Kidney tubule cell (primary cell): Measurements from ENCODE around the gene EVL.

ENCODE experiments used
- DNase-seq: peaks from one replicate; pipeline ENCODE4 v3.0.0-alpha.2; 2018; ENCODE audit warnings: low spot score

EVL gene

DNA sequence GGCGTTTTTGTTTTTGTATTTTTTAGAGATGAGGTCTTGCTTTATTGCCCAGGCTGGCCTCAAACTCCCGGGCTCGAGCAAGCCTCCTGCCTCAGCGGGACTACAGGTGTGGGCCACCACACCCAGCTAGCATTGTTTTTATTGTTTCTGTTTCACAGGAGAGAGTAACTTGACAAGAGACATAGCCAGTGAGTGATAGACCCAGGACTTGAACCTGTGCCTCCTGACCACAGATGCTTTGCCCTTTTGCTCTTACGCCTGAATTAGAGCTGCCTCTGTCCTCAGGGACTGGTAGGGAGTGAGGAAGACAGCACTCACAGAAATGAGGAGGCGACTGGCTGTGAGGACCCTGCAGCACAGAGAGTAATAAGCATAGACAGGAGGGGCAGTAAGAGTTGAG lies 2.3 kb downstream of the EVL start:
- no peak for DNase-seq

DNA sequence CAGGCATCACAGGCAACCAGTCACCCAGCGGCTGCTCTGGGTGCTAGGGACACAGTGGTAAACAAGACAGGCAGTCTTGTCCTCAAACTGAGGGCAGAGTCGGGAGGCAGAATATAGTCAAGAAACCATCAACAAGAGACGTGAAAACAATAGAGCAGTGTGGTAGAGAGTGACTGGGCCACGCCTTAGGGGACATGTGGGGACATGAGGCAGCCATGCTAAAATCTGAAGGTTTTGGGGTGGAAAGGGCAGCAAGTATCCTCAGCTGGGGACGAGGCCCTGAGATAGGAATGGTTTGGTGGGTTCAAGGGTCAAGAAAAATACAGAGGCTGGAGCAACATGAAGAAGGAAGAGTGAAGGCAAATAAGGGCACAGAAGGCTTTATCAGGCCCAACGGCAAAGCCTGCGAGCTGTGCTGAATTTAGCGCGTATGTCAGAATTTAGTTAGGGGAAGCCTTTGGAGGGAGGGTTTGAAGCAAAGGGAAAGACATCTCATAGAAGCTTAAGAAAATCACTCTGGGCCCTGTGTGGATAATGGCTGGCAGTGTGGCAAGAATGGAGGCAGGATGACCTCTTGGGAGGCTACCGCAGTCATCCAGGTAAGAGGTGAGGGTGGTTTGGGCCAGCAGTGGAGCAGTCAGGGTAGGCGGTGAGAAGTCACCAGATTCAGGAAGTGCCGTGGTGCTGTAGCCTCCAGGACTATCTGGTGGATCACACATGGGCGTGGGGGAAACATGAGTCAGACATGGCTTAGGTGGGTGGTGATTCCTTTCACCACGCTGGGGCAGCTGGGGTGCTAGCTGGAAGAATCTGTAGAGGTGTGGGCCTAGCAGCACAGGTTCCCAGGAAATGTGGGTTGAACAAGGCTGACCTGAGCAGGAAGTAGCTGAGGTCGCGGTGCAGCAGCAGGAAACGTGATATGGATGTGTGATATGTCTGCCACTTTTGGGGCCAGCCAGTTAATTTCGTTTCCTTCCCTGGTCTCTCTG lies 3.0 kb downstream of the EVL start:
- DNase-seq: peak; percentile 60

DNA sequence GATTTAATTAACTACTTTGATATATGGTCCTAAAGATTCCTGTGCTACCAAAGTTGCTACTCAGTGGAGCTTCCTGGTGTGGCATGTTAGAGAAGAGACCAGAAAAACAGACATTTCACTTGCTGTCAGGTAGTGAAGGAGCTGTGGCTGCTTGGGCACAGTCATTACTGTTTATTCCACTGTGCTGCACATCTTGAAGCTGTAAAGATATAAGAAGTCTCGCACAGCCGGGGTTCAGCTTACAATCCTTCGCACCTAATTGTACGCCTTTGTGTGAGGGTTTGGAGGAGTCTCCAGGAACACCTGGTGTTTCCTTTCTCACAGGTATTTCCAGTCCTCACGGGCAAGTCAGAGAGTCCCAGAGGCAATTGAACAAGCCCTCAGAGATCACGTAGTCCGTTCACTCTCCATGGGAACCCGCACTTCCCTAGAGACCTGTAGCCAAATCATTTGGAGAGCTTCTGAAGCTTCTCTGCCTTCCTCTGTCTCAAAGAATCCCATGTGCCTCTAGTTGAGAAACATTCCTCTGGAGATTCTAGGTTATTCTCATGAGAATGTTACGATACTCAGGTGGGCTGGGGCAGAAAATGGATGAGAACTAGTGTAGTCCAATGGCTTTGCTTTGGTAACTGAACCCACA lies 4.1 kb downstream of the EVL start:
- DNase-seq: no peak

DNA sequence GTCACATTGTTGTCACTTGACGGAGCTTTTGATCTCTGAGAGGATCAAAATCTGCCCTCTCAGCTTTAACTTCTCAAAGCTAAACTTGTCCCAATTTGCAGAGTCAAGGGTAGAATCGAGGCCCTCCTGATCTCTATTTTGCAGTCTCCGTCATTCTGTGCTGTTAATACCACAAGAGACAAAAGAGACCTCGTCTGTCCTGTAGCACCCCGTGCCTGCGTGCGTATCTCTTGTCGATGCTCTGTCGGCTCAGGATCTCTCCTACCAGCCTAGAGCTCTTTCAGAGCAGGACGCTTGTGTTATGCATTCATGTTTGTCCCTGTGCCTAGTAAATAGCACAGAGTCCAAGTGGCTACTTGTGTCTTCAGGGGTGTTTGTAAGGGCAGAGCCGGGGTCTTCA lies 5.1 kb downstream of the EVL start:
- no peak for DNase-seq

DNA sequence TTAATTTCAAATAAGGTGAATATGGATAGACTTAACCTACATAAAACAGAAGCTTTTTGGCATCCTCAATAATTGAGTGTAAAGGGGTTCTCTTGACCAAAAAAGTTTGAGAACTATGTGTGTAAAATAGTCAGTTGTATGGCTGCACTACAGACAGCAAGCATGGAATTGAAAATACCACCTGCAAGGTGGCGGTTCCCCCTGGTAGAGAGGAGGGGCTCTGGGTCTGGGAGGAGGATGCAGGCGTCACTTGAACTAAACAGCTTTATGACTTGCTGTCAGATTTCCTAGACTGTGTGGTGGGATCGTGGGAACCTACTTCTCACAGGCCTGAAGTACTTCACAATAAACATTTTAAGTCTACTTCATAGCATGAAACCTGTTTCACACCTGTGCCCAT lies 6.3 kb downstream of the EVL start:
- no peak for DNase-seq

DNA sequence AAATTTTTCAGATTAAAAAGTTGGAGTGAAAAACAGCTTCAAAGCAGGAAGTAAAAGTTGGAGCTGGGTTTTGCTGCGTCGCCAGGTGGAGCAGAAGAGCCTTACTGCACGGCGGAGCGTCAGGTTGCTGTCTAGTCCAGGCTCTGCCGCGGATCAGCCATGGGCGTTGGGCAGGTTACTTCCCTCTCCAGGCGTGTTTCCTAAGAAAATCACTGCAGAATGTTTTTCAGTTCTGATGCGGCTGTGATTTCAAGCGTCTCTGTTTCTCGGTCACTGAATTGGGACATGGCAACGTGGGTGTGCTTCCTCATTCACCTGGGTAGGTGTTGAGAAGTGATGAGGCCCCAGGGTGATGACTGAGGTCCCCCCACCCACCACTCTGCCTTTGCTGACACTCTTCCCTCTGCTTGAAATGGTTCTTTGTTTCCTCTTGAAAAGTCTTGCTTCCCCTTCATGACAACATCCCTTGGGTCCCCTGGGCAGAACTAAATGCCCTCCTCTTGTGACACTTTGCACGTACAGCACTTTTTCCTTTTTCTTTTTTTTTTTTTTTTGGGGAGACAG lies 7.6 kb downstream of the EVL start:
- peak; percentile 50 for DNase-seq

DNA sequence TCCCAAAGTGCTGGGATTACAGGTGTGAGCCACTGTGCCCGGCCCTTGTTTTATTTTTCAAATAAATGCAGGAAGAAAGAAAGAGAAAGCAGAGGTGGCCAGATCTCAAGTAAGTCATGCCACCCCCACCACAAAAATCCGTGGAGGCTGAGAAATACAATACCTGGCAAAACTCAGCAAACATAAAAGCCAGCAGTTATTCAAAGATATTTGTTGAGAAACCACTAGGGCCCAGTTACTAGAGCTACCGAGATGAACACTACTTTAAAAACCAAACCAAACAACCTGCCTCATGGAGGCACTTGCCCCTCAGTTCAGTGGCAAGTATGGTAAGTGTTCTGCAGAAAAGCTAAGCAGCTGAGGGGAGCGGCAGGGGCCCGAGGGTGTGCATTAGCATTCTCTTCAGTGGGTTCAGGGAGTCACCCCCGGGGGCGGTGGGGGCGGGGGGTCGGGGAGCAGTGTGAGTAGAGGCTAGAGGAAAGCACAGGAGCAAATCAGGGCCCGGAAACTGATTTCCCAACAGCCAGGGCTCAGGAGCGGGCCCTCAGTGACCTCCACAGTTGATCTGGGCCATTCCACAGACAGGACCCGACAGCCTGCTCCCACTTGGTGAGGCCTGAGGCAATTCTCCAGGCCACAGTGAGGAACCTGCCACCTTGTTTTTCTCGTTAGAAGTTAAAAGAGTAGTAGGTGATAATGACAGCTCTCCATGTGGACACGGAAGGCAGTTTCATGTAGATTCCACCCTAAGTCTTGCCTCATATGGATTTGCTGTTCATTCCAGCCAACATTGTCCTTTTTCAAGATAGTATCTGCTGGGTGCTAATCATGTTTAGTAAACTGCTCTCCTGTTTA lies 8.6 kb downstream of the EVL start:
- DNase-seq: no peak

DNA sequence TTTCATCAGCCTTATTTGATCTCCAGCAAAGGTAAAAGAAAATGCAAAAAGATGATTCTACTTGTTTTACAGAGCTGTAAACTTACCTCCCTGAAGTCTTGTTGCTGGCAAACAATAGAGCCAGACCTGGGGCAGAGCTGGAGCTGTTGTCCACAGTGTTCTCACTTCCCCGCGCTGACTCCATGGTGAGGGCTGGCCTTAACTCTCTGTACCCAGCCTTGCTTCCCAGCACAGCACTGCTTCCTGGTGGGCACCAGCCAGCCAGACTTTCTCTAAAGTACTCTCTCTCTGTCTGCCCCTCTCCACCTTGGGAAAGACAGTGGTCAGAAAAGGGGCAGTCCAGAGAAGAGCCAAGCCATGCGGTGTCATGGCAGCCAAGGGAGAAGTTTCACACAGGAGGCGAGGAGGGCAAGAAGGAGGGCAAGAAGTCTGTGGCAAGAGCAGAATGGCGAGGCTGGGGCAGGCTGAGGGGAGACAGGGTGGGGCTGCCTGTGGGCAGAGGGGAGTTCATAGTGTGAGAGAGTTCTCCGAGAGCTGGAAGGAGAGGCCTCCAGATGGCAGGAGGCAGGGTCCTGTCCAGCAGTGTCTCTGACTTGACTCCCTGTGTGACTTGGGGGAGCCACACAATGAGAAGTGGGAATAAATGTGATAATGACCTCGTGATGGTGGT lies 9.3 kb downstream of the EVL start:
- no peak for DNase-seq

DNA sequence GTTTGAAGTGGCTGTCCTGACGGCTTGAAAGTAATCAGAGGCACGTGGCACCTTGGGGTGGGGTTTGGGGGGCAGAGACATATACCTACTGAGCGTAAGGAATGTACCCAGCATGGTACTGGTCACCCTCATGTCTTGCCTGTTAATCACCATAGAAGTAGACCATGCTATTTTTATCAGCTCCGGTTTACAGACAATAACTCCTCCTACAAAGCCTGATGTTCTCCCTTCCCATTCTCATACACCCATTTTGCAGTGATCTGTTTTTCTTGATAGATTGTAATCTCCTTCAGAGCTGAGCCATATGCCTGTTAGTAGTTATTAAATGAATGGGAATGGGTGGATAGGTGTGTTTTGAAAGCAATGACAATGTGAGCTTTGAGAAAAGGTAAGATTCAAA lies 10.5 kb downstream of the EVL start:
- no peak for DNase-seq

DNA sequence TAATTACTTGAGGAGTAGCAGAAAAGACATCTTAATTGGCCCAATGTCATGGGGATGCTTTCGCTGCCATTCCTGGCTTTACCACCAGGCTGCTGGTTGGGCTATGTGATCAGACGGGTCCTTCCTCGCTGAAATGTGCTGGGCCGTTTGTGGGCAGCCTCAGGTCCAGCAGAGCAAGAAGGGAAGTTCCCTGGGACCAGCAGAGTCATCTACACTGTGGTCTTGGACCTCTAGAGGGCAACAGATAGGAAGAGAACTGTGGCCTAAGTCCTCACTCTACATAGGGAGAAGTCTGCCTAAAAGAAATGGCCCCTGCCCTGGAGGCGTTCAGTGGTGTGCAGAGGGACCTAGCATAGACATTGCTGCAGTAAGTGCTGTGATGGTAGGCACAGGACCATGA lies 10.9 kb downstream of the EVL start:
- DNase-seq: peak; percentile 46

DNA sequence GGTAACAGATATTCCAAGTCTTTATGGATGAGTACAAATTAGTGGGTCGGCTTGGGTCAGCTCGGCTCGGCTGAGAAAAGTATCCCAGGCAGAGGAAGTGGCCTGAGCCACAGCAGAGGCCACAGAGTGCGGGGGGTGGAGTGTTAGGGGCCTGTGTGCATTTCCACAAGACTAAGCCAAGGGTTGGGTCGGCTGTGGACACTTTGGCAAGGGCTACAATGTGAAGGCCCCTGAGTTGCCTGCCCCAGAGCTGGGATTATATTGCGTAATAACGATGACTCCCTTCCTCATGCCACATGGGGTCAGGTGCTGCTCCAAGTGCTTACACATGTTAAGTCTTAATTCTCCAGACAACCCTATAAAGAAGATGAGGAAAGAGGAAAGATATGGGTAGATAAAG lies 11.4 kb downstream of the EVL start:
- peak; percentile 28 for DNase-seq

DNA sequence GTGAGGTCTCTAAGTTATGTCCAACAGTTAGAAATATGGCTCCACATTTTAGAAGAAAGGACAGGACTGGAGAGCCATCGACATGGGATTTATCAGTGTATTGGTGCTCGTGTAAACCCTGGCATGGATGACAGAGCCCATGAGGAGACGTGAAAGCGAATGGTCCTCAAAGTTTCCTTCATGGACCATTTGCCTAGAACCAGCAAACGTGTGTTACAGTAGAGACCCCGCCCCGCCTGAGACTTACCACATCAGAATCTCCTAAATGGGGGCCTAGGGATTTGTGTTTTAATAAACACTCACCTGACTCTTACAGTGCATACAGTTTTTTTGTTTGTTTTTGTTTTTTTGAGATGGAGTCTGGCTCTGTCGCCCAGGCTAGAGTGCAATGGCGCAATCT lies 12.2 kb downstream of the EVL start:
- no peak for DNase-seq

DNA sequence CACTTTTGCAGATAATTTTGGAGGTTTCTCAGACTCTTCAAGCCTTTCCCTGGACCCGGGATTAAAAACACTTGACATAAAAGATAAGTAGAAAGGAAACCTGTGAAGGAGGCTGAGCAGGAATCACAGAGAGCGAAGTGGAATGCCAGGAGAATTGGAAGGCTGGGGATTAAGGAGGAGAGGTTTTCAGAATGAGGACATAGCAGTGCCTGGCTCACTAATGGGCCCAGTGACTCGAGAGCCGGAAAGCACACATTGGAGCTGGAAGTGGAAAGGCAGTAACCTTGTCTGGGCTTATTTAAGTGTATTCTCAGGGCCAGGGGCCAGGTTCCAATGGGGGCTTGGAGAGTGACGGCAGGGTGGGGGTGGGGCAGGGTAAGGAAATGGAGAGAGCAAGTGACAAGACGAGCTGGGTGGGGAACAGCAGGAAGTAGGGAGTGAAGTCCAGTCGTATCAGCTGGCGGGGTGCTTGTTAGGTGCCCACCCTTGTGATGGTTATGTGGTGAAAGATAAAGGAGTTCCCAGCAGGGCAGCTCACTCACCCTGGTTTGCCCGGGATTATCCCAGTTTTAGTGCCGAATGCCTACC lies 13.1 kb downstream of the EVL start:
- no peak for DNase-seq

DNA sequence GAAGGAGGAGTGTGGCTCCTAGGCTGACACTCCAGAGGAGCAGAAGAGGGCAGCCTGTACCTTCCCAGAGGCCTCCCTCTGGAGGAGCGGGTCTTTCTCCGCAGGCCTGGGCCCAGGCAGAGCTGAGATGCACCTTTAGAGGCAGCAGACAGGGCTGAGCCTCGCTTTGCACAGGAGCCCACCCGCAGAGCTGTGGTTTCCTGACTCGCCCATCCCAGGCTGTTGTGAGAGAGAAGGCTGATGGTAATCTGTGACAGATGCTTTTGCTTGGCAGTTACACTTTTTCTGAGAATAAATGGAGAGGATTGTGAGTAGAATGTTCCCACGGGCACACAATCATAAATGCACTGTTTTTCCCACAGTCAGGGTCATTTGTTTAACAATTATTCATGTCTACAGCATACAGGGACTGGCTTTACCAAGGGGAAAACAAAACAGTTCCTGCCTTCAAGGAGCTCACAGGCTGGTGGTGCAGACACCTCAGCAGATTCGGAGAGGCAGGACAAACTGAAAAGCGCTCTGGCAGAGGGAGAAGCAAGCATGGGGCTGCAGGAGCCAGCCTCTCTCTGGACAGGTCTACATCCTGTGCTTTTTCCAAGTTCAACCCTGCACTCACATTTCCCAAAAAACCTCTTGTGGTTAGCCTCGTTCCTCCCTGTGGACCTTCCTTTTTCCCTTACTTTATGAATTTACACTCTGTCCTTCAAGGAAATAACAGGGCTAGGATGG lies 13.9 kb downstream of the EVL start:
- DNase-seq: no peak

DNA sequence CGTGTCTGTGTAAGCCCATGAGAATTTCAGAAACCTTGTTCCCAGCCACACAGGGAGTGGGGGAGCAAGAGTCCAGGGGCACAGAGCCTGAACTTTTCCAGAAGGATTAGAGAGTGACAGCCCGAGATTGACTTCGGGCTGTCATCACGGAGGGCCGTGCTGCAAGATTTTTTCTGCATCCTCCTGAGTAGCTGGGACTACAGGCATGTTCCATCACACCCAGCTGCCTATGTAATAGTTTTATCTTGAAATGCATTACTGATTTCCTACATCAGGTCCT lies 14.4 kb downstream of the EVL start:
- DNase-seq: no peak

DNA sequence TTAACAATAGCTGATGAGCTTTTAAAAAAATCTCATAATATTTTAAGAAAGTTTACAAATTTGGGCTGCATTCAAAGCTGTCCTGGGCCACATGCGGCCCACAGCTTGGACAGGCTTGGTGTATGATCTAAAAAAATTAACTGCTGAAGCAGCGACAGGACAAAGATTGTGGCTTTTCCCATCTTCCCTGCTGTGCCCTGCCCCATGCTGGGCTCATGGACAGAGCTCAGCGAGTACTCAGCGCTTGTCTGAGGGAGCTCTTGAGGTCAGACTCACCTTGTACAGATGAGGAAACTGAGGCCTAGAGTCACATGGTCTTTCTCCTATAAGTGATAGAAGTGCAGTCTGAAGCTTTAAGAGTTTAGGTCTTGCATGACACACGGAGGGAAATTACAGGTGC lies 15.0 kb downstream of the EVL start:
- no peak for DNase-seq

DNA sequence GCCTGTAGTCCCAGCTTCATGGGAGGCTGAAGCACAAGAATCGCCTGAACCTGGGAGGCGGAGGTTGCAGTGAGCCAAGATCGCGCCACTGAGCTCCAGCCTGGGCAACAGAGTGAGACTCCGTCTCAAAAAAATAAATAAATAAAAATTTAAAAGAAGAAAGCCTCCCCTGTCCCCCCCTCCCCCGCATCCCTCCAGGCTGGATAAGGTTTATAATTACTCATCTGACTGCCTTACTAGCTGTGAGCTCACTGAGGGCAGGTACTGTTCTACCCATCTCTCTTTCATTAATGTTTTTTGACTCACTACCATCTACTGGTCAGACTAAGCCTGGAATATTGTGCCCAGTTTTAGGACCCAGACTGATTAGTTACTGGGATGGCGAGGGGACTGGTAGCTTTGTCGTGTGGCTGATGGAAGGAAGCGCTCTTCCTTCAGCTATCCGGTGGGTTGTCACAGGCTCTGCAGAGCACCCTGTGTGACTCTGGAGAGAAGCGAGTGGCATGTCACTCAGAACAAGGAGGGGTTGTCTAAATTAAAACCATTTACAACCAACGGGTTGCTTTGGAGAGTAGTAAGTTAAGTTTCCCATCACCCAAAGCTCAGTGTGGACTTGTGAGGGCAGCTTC lies 16.9 kb downstream of the EVL start:
- no peak for DNase-seq

DNA sequence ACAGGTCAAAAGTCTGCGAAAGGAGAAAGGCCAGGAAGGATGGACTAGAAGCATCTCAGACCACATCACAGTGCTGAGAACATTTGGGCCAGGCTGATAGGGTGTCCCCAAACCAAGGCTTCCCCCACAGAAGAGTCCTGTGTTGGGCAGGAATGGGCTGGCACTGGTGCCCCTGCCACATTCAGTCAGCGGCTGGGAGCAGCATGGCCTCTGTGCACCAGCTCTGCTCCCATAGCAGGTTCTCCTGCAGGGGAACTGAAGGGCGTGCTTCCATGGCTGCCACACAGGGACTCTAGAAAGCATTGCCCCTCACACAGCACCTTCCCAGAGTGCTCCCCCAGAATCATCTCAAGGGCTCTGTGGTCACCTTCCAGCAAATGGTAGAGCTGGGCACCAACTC lies 17.5 kb downstream of the EVL start:
- DNase-seq: no peak

DNA sequence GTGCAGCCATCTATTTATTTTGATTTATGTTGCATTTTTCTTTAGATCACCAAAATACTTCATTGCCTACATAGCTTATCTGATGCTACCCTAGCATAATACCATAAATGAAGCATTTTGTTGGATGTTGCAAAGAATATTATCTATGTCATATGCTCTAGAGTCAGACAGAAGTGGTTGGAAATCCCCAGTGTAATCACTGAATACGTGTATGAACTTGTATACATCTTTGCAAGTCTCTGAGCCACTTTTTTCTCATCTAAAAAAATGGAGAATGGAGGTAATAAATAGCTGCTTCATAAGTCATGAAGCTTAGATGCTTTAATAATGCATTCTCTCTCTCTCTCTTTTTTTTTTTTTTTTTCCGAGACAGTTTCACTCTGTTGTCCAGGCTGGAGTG lies 18.5 kb downstream of the EVL start:
- no peak for DNase-seq

DNA sequence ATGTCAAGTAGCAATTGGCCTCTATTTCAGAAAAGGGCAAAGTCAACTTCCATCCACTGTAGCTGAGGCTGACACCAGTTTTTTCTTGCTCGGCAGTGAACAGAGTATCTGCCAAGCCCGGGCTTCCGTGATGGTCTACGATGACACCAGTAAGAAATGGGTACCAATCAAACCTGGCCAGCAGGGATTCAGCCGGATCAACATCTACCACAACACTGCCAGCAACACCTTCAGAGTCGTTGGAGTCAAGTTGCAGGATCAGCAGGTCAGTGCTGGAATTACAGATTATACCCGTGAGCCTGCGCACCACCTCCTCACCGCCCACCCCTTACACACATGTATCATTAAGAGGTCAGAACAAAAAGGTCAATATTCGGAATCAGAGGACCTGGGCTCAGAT lies 19.4 kb downstream of the EVL start:
- DNase-seq: no peak
